Right lung (tissue), 5 donors: Measurements from ENCODE around the gene SLC25A33. TPM values are rescaled to one million over a fixed set of nuclear protein-coding genes. Genes with fewer than 3 reads are reported as not detected.
"Not testable (repeated sequence)": the region's sequence is repeated elsewhere in the genome, so short reads cannot be mapped to it uniquely, and the experiment has no call there.

Experiments
- DNase-seq, 2 donors: peaks; one replicate each; pipeline ENCODE4 v3.0.0-alpha.2; 2013
- polyA plus RNA-seq, 5 donors: library from polyadenylated mRNA; unstranded; fragments of 120-200 nt; gene quantifications; one replicate each; pipeline versions ENCODE4 v1.2.1 to v1.2.3, GENCODE V29; 2013; ENCODE audit warnings: inconsistent platforms in 1 of 5, low replicate concordance in 1 of 5; ENCODE audit not compliant: insufficient read length in 5 of 5, insufficient read depth in 1 of 5

The SLC25A33 gene
- polyA plus RNA-seq, 5 donors, result 1.9 to 2.9 (median 2.3) TPM

GRCh38 chr1:9537863-9538668 is 1.2 kb upstream of the SLC25A33 start:
- DNase-seq, result peak in 1 of 2 donors; percentile 33

- no peak for DNase-seq
Observed at GRCh38 chr1:9538669-9539164, 548 bp upstream of the SLC25A33 start.

DNA sequence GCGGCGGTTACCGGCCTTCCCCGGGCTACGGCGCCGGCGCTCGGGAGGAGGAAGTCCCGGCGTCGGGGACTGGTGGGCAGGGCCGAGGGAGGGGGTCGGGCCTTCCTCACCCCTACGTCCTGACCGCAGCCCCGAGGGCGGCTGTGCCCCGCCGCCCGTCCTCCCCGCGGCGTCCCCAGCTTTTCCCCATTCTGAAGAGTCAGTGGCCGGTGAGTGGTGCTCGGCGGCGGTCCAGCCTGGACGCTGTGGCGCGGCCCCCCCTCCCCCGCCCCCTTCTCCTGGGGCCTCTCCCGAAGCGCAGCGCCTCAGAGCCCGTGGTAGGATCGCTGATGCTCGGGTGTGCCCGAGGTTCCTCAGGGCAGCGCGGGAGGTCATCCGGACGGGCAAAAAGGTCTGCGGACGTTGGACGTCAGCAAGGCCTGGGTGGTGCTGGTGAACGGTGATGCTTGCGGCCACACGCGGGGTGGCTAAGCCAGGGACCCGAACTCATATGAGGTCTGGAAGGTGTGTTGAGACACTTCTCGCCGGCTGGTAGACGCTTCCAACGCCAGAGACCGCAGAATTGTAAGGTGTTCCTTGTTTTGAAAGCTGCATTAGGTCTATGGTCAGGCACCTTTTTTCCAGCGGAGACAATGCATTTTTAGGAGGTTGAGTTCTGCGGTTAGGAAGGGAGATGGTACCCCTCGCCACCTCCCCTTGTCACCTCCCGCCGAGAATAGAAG is 725 bp downstream of the SLC25A33 start:
- peak; percentile 43 to 60 for DNase-seq

GRCh38 chr1:9542430-9542829 is 3.2 kb downstream of the SLC25A33 start:
- peak; percentile 62 to 67 for DNase-seq

GRCh38 chr1:9544926-9545325 is 5.7 kb downstream of the SLC25A33 start:
- no peak for DNase-seq

DNA sequence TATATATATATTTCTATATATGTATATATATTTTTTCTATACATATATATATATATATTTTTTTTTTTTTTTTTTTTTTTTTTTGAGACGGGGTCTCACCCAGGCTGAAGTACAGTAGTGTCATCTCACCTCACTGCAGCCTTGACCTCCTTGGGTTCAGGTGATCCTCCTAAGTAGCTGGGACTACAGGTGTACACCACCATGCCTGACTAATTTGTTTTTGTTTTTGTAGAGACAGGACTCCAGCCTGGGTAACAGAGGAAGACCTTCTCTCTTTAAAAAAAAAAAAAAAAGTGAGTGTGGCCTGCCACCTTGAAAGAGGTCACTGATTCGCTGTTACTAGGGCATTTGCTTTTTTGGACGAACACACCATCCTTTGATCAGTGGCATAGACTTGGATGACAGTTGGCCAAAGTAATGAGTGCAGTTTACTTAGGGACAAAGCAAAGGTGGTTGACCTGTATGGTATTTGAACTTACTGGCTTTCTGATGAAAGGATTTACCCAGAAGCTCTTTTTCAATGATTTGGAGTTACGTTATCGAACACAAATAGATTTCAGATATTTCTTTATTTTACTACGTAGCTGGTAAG is 10.8 kb downstream of the SLC25A33 start:
- DNase-seq, result no peak

DNA sequence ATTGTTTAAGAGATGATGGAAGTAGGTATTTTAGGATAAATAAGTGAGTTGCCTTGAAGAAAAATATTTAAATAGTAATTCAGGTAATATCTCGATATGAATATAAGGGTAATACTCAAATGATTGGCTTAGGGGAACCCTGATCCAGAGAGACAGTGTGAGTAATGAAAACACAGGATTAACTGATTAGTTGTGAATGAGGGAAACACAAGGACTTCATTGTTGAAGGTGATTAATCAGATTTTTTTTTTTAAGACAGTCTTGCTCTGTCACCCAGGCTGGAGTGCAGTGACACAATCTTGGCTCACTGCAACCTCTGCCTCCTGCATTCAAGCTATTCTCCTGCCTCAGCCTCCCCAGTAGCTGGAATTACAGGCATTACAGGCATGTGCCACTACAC is 12.7 kb downstream of the SLC25A33 start:
- no peak for DNase-seq

DNA sequence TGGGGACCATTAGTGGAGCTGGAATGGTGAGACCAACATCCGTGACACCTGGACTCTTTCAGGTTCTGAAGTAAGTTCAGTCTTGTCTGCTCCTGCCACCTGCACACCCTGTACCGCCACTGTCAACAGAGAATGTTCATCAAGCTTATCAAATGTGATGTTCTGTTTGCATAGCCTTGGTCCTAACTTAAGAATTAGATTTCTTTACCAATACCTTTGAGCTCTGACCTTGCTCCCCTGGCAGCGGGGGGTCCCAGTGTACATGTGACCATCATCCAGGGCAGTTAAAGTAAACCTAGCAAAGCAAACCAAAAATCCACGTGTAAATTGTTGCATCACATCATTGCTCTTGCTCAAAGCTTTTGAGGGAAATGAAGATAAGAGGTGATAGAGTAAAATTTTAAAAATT is 14.5 kb downstream of the SLC25A33 start:
- DNase-seq, result no peak

- no peak for DNase-seq
Observed at GRCh38 chr1:9555942-9556341, 16.7 kb downstream of the SLC25A33 start.

GRCh38 chr1:9557624-9558023 is 18.4 kb downstream of the SLC25A33 start:
- no peak for DNase-seq

- no peak for DNase-seq
Observed at GRCh38 chr1:9558271-9558945, 19.1 kb downstream of the SLC25A33 start.

DNA sequence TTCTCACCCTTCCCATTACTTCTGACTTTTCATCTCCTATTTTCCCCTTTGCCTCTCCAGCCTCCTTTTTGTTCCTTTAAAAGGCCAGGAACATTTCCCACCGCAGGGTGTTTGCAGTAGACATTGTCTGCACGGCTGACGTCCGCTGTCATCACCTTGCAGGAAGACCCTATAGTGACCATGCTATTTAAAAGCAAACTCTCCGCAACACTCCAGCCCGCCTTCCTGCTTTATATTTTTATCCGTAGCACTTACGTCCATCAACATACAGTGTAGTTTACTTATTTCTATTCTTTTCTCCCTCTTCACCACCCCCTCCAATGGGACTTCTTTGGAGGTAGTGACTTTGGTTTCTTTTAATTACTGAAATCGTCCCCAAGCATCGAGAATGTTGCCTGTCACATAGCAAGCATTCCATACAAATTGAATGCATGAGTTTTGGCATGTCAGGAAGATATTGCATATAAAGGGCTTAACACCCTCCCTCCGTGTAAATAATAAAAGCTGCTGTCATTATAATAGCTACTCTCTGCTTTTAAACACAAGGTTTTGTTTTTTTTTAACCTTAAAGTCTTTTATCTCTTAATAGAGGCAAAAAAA is 19.8 kb downstream of the SLC25A33 start:
- no peak for DNase-seq

DNA sequence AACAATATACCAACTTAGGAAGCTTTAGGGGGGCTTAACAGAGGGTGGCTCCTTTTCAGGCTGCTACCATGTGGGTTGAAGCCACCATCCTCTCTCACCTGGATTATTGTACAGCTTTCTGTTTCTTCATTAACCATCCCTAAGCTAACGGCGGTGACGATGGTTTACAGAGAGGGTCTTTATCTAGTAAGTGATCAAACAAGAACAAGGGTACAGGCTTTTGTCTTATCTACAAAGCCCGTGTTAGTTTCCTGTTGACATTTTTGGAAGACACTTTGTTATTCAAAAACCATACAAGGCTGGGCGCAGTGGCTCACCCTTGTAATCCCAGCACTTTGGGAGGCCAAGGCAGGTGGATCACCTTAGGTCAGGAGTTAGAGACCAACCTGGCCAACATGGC is 20.4 kb downstream of the SLC25A33 start:
- DNase-seq, result no peak

- not testable (repeated sequence) for DNase-seq
Observed at GRCh38 chr1:9560090-9560489, 20.8 kb downstream of the SLC25A33 start.

- DNase-seq, result peak; percentile 83 to 84
Observed at GRCh38 chr1:9561429-9561828, 22.2 kb downstream of the SLC25A33 start.

DNA sequence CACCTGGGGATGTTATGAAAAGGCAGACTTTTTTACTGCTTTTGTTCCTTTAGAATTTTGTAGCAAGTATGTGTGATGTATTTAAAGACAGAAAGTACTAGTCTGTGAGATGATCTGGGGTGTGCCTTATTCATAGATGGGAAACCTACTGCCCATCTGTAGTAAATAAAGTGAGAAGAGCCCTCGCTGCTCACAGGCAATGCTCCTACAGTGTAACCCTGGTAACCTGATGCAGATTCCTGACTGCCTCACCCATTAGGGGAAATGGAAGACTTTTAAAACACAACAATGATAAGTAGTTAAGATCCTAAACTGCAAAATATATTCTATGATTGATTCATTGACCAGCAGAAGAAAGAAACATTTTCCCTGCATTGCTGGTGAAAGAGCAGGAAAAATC is 30.0 kb downstream of the SLC25A33 start:
- no peak for DNase-seq

DNA sequence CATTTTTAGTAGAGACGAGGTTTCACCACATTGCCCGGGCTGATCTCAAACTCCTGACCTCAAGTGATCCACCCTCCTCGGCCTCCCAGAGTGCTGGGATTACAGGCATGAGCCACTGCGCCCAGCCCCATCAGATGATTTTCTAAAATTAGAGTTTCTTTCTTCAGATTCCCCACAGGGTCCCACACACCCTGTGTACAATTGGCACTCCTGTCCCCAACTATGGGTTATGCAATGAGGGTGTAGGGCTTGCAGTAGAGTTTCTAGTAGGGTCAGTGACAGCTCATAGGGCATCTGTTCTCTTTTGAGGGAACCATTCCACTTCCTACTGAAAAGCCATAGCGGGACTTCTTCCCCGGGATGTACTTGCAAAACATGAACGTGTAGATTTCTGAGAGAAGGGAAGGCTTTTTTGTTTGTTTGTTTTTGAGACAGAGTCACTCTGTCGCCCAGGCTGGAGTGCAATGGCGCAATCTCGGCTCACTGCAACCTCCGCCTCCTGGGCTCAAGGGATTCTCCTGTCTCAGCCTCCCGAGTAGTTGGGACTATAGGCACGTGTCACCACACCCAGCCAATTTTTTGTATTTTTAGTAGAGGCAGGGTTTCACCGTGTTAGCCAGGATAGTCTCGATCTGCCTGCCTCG is 31.7 kb downstream of the SLC25A33 start:
- DNase-seq, result not testable (repeated sequence)

DNA sequence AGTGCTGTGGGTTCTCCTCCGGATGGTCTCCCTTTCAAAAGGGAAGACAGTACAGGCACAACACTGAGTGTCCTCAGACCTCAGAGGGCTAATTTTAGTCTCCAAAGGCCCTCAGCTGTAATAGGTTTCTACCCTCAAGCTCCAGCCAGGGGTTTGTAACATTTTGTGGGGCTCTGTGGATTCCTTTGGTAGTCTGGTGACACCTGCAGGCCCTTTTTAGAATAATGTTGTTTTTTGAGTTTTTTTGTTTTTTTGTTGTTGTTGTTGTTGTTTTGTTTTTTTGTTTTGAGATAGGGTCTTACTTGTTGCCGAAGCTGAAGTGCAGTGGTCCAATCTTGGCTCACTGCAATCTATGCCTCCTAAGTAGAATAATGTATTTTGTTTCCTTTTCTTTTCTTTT is 34.5 kb downstream of the SLC25A33 start:
- DNase-seq, result no peak

- no peak for DNase-seq
Observed at GRCh38 chr1:9575486-9575885, 36.2 kb downstream of the SLC25A33 start.

DNA sequence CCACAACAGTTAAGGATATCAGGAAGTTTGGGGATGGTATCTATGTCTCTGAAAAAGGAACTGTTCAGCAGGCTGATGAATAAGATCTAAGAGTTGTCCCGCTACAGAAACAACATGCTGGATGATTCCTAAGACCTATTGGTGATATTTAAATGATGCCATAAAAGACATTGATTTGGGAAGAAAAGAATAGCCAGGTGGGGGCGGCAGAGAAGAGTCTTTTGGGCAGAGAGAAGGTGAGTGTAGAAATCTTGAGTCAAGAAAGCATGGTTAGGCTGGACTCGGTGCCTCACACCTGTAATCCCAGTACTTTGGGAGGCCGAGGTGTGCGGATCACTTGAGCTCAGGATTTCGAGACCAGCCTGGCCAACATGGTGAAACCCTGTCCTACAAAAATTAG is 37.6 kb downstream of the SLC25A33 start:
- DNase-seq, result no peak

DNA sequence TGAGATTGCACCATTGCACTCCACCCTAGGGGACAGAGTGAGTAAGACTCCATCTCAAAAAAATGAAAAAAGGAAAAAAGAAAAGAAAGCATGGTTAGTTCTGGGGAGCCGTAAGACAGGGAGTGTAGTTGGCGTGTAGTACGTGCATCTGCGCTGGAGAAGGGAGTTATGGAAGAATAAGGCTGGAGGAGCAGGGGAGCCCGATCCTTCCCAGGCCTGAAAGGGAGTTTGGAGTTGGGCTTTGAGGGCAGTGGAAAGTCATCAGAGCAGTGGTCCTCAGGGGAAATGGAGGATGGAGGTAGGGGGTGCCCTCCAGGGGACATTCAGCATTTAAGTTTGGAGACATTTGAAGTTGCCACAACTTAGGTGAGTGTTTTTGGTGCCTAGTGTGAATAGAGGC is 38.2 kb downstream of the SLC25A33 start:
- no peak for DNase-seq
